Measurements from ENCODE around the gene LTBP1.
"Not testable (repeated sequence)": the region's sequence is repeated elsewhere in the genome, so short reads cannot be mapped to it uniquely, and the experiment has no call there.

The LTBP1 gene

DNA sequence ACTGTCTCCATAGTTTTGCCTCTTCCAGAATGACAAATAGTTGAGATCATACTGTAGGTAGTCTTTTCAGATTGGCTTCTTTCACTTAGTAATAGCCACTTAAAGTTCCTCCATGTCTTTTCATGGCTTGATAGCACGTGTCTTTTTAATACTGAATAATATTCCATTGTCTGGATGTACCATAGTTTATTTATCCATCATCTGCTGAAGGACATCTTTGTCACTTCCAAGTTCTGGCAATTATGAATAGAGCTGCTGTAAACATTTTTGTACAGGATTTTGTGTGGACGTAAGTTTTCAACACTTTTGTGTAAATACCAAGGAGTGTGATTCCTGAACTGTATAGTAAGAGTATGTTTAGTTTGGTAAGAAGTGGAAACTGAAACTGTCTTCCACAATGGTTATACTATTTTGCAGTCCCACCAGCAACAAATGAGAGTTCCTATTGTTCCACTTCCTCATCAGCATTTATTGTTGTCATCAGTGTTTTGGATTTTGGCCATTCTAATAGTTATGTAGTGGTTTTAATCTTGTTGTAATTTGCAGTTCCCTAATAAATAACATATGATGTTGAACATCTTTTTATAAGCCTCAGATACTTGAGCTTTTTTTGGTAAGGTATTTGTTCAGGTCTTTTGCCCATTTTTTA lies 18.9 kb downstream of the LTBP1 start:
- FAIRE-seq, result no peak

DNA sequence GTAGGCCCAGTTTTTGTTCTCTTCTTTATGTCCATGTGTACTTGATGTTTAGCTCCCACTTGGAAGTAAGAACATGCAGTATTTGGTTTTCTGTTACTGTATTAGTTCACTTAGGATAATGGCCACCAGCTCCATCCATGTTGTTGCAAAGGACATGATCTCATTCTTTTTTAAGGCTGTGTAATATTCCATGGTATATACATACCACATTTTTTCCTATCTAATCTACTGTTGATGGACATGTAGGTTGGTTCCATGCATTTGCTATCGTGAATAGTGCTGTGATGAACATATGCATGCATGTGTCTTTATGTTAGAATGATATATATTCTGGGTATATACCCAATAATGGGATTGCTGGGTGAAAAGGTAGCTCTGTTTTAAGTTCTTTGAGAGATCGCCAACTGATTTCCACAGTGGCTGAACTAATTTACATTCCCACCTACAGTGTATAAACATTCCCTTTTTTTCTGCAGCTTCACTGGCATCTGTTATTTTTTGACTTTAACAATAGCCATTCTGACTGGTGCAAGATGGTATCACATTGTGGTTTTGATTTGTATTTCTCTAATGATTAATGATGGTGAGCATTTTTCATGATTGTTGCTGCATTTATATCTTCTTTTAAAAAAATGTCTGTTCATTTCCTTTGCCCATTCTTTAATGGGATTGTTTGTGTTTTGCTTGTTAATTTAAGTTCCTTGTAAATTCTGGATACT lies 22.9 kb downstream of the LTBP1 start:
- FAIRE-seq, result no peak

DNA sequence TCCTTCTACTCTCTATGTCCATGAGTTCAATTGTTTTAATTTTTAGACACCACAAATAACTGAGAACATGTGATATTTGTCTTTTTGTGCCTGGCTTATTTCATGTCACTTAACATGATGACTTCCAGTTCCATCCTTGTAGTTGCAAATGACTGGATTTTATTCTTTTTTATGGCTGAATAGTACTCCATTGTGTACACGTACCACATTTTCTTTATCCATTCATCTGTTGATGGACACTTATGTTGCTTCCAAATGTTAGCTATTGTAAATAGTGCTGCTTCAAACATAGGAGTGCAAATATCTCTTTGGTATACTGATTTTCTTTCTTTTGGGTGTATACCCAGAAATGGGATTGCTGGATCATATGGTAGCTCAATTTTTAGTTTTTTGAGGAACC lies 27.0 kb downstream of the LTBP1 start:
- not testable (repeated sequence) for FAIRE-seq

DNA sequence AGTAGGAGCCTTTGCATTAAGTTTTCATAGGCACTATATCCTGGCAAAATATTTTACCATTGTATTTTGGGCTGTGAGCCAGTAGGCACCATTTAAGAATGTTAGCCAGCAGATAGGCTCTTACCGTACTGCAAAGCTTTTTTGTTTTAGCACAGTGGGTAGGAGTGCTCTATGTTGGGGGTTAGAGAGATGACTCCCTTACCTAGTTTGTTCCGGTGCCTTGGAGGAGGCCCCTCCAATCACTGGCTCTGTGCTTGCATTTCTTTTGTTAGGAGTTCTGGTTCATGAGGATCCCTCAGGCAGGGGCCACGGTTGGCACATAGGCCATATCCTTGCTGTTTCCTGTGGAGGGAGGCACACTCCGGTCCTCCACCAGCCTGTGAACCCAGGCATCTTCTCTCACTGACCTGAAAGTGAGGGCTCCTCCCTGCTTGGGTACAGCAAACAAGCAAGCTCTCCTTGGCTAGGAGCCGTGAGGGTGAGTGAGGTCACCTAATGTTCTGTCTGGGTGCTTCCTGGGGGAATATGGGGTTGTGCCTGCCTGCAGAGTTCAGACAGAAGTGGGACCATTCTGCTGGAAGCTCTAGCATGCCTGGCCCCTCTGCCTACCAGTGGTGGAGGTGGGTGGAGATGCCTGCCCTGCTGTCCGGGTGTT lies 29.8 kb downstream of the LTBP1 start:
- no peak for FAIRE-seq

DNA sequence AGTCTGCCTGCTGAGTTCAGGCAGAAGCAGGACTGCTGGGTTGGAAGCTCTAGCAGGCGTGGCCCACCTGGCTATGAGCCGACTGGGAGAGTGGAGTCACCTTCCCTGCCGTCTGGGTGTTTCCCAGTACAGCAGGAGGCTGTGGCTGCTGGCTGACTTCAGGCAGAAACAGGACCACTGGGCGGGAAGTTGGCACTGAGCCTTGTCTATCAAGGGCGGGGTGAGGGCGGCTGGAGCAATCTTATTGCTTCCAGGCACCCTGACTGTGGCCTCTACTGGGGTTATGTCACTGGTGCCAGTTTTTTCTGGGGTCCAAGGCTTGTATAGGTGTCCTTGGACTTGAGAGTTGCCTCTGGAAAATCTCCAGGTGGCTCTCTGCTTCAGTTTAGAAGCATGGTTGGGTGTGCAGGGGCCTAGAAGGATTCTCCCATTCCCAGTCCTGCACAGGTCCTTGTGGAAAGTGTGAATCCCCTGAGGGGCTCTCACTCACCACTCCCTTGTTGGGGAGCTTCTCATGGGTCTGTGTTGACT lies 30.5 kb downstream of the LTBP1 start:
- FAIRE-seq, result no peak

DNA sequence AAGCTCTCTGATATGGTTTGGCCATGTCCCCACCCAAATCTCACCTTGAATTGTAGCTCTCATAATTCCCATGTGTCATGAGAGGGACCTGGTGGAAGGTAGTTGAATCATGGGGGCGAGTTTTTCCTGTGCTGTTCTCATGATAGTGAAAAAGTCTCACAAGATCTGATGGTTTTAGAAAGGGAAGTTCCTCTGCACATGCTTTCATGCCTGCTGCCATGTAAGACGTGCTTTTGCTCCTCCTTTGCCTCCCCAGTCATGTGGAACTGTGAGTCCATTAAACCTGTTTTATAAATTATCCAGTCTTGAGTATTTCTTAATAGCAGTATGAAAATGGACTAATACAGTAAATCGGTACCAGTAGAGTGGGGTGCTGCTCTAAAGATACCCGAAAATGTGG lies 34.9 kb downstream of the LTBP1 start:
- FAIRE-seq, result no peak

DNA sequence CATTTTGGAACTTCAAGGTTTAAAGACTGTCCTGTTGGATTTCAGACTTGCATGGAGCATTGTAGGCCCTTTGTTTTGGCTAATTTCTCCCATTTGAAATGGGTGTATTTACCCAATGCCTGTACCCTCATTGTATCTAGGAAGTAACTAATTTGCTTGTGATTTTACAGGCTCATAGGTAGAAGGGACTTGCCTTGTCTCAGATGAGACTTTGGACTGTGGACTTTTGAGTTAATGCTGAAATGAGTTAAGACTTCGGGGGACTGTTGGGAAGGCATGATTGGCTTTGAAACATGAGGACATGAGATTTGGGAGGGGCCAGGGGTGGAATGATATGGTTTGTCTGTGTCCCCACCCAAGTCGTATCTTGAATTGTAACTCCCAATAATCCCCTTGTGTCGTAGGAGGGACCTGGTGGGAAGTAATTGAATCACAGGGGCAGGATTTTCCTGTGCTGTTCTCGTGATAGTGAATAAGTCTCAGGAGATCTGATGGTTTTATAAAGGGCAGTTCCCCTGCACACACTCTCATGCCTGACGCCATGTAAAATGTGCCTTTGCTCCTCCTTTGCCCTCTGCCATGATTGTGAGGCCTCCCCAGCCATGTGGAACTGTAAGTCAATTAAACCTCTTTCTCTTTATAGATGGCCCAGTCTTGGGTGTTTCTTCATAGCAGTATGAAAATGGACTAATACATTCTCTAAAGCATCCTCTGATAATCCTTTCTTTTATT lies 36.6 kb downstream of the LTBP1 start:
- not testable (repeated sequence) for FAIRE-seq

DNA sequence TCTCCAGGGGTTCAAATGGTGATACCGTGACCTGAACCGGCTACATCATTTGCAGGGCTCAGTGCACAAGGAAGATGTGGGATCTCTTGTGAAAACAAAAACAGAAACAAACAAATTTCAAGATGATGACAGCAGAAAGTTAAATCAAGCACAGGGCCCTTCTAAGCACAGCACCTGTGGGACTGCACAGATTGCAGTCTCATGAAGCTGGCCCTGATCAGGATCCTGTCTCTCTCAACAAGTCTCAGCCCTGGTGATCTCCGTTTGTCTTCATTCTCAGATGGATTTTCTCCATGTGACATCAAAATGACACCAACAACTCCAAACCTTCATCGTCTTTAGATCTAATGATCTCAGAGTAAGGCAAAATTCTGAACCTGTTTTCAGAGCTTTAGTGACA lies 39.7 kb downstream of the LTBP1 start:
- FAIRE-seq, result no peak

DNA sequence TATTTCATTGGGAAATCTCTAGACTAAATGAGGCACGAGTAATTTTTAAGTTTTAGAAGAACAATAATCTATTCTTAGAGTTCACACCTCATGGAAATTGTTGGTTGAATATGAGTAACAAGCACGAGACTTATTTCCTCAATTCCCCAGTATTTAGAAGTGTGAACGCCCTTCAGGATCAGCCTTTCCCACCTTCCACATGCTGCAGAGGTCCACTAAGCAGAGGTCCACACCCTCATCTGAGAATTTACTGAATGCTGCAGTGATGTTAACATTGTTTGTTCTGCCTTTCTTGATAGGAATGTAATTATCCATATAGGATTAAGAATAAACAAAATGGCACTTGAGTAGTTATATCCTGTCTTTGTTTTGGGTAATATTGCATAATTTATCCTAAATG lies 41.8 kb downstream of the LTBP1 start:
- FAIRE-seq, result no peak

DNA sequence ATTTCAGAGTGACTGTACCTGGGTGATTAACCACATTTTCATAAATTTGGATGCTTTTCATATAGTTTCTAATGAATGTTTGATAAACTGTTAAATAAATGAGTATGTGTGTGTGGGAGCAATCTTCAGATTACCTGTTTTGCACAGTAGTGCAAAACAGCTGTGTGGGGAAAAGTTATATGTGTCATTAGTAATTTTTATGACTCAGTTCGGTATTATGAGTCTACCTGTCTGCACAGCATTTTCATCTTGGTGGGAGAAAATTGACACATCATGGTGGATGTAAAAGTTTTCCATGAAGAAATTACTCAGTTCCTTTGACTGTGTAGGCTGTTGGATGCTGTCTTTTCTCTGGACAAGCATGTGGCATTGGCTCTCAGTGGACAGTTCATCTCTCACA lies 43.8 kb downstream of the LTBP1 start:
- no peak for FAIRE-seq

DNA sequence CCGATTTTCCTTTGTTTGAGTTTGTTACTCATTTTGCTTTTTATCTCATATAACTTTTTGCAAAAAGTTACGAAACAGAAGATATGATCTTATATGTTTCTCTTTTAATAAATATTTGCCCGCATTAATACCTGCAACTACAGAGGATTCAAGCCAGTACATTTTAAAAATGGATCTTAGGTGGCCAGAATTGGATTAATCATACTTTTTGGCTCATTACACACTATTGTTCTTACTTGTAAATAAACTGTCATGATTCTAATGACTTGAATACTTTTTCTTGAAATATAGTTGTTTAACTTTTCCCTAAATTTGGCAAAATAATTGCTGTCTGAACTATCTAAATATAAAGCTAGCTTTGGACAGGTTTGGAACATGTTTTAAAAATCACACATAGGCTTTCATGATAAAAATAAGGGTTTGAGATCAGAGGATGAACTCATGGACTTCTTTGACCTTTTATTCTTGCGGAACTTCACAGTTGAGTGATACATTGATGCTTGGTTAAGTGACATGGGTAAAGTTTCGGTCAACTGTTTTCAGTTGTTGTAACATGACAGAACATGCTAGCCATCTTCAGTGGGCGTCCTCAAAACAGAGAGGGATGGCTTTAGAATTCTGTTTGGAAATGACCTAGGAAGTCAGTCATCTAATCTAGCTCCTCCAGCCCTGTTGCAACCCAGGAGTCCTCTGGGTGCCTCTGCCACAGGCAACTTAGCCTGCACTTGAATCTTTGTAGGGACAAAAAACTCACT lies 44.5 kb downstream of the LTBP1 start:
- no peak for FAIRE-seq

DNA sequence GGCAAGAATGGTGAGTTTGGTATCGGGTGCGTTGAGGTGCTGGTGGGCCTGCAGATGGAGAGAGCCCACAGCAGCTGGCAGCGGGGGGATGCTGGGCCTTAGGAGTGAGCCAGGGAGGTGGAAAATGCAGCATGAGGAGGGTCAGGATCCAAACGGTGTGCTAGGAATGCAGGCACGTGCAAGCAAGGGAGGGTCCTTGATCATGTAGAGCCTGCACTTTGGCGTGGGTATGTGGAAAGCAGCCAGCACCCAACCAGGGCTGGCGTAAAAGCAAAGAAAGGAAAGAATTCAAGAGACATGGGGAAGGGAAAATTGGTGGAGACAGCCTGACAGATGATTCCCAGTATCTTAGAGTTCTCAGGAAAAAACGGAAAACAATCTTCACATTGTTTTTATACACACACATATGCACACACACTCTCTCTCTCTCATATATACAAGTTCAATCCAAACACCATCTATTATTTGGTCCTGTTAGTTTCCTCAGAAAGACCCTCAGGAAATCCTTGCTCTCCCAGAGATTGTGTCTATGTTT lies 46.3 kb downstream of the LTBP1 start:
- no peak for FAIRE-seq

DNA sequence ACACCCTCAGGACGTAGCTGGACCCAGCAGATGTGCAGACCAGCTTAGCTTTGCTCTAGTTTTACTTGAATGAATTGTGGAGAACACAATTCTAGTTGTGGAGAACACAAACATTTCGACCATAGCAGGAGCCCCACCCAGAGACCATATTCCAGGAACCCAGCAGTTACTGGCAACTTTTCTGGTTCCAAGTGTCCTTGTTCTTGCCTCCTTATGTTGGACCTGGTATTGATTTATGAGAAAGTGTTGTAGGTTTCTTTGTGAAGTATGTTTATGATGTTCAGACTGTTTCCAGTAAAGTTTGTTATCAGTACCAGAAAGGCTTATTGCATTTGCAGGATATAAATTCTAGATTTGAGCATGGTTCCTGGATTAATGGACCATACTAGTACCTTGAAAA lies 51.0 kb downstream of the LTBP1 start:
- FAIRE-seq, result no peak

DNA sequence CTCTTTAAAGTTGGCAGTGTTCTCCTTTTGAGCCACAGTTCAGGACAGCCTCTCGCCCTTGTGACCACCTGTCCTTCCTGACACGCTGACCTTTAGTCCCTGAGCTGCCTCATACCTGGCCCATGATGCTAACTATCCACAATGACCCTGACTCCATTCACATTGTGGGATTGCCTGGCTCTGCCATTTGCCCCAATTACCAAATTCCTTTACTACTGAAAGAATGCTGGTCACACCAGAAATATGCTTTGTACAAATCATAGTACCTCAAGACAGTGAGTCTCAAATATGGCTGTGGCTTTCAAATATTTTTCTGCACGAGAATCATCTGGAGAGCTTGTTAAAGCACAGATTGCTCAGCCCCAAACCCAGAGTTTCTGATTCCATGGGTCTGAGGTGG lies 54.2 kb downstream of the LTBP1 start:
- no peak for FAIRE-seq

DNA sequence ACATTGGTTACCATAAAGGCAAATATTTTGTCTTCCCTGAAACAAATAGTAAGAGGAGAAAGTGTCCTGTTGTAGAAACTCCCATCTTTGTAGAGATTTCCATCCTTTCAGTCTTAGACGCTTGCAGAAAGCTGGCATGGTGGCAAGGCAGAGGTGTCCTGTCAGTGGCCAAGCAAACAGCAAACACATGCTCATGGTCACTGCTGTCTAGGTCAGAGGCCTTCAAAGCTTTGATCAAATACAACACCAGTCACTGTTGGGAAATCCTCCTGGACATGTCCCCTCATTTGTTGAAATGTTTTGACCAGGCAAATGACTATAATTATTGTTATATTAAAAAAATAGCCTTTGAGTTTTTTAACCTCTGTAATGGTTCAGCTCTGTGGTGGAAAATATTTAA lies 55.1 kb downstream of the LTBP1 start:
- FAIRE-seq, result no peak

DNA sequence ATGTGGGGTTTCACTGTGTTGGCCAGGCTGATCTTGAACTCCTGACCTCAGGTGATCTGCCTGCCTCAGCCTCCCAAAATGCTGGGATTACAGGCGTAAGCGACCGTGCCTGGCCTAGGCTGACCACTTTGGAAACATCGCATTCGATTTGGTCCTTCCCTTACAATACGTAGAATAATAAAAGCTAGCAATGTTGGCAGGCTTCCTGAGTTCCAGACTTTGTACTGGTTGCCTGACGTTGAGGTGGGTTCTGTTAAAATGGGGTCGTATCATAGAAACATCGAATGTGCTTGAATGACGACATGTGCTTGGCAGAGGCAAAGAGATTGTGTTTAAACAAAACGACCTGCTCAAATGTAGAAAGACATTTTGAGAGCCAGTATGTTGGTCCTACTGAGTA lies 56.1 kb downstream of the LTBP1 start:
- FAIRE-seq, result no peak

DNA sequence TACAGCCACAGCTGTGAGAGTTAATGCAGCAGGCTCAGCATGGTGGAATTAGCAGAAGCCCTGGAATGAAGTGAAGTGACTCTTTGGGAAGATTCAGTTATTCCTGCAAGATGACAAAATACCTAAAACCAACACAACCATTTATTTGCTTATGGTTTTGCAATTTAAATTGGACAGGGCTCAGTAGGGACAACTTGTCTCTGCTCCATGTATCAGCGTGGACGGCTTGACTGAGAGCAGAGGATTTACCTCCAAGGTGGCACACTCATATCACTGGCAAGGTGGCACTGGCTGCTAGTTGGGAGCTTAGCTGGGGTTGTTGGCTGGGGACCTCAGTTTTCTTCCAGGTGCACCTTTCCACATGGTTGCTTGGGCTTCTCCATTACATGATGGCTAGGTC lies 58.3 kb downstream of the LTBP1 start:
- no peak for FAIRE-seq

DNA sequence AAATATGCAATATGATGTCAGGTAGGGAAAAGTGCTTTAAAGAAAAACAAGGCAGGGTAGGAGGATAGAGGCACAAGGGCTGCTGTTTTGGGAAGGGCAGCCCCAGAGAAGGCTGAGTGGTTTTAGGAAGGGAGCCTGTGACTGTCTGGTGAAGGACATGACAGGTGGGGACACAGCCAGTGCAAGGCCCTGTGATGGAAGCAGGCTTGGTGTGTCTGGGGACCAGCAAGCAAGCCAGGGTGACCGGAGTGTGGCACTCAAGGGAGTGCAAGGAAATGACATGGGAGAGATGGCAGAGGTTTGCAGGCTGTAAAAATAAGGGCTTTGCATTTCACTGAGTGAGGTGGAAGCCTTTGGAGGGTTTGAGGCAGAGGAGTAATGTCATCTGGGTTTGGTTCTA lies 62.0 kb downstream of the LTBP1 start:
- FAIRE-seq, result no peak

DNA sequence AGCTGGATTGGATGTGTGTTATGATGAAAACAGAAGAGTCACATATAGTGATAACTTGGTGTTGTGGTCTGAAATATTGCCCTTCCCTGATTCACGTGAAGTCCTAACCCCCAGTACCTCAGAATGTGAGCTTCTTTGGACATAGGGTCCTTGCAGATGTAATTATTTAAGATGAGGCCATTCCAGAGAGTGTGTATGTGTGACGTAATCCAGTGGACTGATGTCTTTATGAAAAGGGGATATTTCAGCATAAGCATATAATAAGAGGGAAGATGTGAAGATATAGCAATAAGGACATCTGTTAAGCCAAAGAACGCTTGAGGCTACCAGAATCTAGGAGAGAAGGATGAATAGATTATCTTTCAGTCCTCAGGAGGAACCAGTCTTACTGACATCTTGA lies 62.5 kb downstream of the LTBP1 start:
- no peak for FAIRE-seq

DNA sequence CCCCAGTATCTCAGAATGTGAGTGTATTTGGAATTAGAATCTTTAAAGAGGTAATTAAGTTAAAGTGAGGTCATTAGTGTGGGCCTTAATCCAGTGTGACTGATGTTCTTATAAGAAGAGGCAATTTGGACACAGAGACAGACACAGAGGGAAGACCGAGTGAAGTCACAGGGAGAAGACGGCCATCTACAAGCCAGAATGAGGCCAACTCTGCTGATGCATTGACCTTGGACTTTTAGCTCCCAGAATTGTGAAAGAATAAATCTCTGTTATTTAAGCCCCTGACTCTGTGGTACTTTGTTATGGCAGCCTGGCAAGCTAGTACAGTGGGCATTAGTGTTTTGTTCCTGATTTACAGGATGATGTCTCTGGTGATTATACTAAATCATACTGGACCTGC lies 64.6 kb downstream of the LTBP1 start:
- no peak for FAIRE-seq

DNA sequence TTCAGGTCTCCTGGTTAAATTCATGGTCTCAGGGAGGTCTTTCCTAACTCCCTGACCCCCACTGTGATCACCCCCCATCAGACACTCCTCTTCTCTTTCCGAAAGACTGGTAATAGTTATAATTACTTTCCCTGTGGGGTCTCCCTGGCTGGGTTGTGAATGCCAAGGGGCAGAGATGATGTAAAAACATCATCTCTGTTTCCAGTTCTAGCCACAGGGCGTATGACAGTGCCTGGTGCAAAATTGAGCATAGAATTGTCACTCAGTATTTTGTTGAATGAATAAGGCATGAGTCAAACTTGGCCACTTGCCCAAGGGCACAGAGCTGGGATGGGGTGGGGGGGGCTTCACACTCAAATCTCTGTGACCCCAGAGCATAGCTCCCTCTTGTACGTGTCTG lies 65.2 kb downstream of the LTBP1 start:
- FAIRE-seq, result no peak

DNA sequence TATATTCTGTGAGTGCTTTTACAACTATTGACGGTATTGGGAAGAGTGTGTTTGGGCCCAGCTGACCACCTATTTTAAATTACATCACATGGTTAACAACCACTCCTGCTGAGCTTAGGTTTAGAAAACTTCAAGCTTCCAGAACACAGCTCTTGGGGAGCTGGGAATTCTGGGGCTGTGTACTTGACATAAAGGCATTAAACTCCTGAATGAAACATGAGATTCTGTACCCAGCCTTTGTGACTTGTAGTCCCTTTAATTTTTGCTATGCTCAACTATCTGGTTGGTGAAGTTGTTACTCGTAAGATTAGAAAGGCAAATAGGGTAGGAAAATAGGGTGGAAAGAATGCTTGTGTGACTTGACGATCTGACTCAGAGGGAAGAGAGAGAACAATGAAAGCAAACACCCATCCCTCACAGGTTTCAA lies 66.9 kb downstream of the LTBP1 start:
- no peak for FAIRE-seq

All from G401.6 (cell line).